Measurements from ENCODE around the gene NDUFAF3. TPM values are rescaled to one million over a fixed set of nuclear protein-coding genes. Genes with fewer than 3 reads are reported as not detected.

The NDUFAF3 gene
- total RNA-seq, 2 donors from 2014 or later = 62.2 to 98.4 TPM

- intact Hi-C loops (cut with DNase I) = no loop called here
- no peak overlapping the region for H3K9ac ChIP-seq (ENCODE audit: low read depth in 2 of 2, low read length in 2 of 2)
- H3K9me3 ChIP-seq = no peaks in the 10 kb centered on the region
- TF ChIP-seq CTCF (IDR thresholded peaks at IDR 0.05) = peak; percentile 53
- H3K36me3 ChIP-seq = peaks cover 10% of the 10 kb centered on the region
- H3K4me1 ChIP-seq = peaks cover 10% of the 10 kb centered on the region
- peak; percentile 61 for DNase-seq
- H3K4me3 ChIP-seq = no peak overlapping the region
- no peak overlapping the region for H3K27ac ChIP-seq
- H3K27me3 ChIP-seq = no peaks in the 10 kb centered on the region
Measured at GRCh38 chr3:49013738-49014660, 7.9 kb upstream of the NDUFAF3 start.

GRCh38 chr3:49015072-49015471 lies 6.8 kb upstream of the NDUFAF3 start:
- no peak overlapping the region for H3K27ac ChIP-seq
- peaks cover 12% of the 10 kb centered on the region for H3K4me1 ChIP-seq
- no peak overlapping the region for H3K4me3 ChIP-seq
- H3K36me3 ChIP-seq = peaks cover 10% of the 10 kb centered on the region
- H3K9ac ChIP-seq (ENCODE audit: low read depth in 2 of 2, low read length in 2 of 2) = no peak overlapping the region
- no peak for TF ChIP-seq CTCF (IDR thresholded peaks at IDR 0.05)
- no peaks in the 10 kb centered on the region for H3K27me3 ChIP-seq
- DNase-seq = no peak
- no peaks in the 10 kb centered on the region for H3K9me3 ChIP-seq
- intact Hi-C loops (cut with DNase I) = no loop called here

GRCh38 chr3:49015765-49016164 lies 6.2 kb upstream of the NDUFAF3 start:
- Histone ChIP-seq H3K4me3 (no peak overlapping the region), H3K4me1 (peaks cover 12% of the 10 kb centered on the region), H3K36me3 (peaks cover 10% of the 10 kb centered on the region), H3K27me3 (no peaks in the 10 kb centered on the region), H3K9ac (ENCODE audit: low read depth in 2 of 2, low read length in 2 of 2) (no peak overlapping the region), H3K27ac (no peak overlapping the region), H3K9me3 (no peaks in the 10 kb centered on the region)
- no peak for TF ChIP-seq CTCF (IDR thresholded peaks at IDR 0.05)
- no peak for DNase-seq
- intact Hi-C loops (cut with DNase I) = no loop called here

- Histone ChIP-seq H3K9me3 (no peaks in the 10 kb centered on the region), H3K4me3 (no peak overlapping the region), H3K27me3 (no peaks in the 10 kb centered on the region), H3K4me1 (peaks cover 12% of the 10 kb centered on the region), H3K9ac (ENCODE audit: low read depth in 2 of 2, low read length in 2 of 2) (no peak overlapping the region), H3K27ac (no peak overlapping the region), H3K36me3 (peaks cover 10% of the 10 kb centered on the region)
- DNase-seq = no peak
- TF ChIP-seq CTCF (IDR thresholded peaks at IDR 0.05) = no peak
- intact Hi-C loops (cut with DNase I) = no loop called here
Measured at GRCh38 chr3:49016414-49017228, 5.3 kb upstream of the NDUFAF3 start.

GRCh38 chr3:49017229-49017970 lies 4.5 kb upstream of the NDUFAF3 start:
- DNase-seq = peak; percentile 75
- intact Hi-C loops (cut with DNase I) = no loop called here
- no peak for TF ChIP-seq CTCF (IDR thresholded peaks at IDR 0.05)
- peak overlapping the region; percentile 100 for H3K27ac ChIP-seq
- no peaks in the 10 kb centered on the region for H3K27me3 ChIP-seq
- H3K9ac ChIP-seq (ENCODE audit: low read depth in 2 of 2, low read length in 2 of 2) = peak overlapping the region; percentile 76
- H3K9me3 ChIP-seq = no peaks in the 10 kb centered on the region
- peaks cover 12% of the 10 kb centered on the region for H3K4me1 ChIP-seq
- peaks cover 10% of the 10 kb centered on the region for H3K36me3 ChIP-seq
- peak overlapping the region; percentile 98 for H3K4me3 ChIP-seq

Data from colonic mucosa (tissue), 4 donors.